Measurements from ENCODE around the gene TMEM151A.

TMEM151A gene

GRCh38 chr11:66284526-66285078 lies 7.1 kb upstream of the TMEM151A start:
- DNase-seq = no peak

GRCh38 chr11:66285250-66285947 lies 6.3 kb upstream of the TMEM151A start:
- no peak for DNase-seq

- no peak for DNase-seq
Observed at GRCh38 chr11:66286699-66287098, 5.0 kb upstream of the TMEM151A start.

DNA sequence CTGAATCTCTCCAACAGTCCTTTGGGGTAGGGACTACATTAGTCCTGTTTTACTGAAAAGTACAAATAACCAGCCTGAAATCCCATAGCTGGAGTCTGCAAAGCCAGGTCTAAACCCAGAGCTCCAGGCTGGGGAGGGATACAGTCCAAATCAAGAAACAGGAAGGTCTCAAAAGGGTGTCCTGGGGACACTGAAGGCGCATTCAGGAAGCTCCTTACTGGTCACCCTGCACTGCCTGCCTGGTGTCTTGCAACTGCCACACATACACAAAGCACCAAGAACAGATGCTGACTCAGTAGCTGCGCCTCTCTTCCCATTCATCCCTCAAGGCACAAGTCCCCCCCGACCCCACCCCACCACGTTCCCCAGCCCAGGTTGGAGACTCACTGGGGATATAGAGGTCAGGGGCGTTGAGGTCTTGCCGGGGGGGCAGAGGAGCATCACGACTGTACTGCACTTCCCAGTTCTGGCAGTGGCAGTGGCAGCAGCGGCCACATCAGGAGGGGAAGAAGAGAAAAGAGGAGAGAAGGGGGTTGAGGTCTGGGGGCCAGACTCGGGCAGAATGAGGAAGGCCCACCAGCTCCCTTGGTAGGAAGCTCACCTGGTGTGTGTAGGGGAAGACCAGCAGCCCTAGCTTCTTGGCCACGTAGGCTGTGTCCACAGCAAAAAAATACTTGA lies 4.3 kb upstream of the TMEM151A start:
- no peak for DNase-seq

GRCh38 chr11:66287889-66288670 lies 3.6 kb upstream of the TMEM151A start:
- no peak for DNase-seq

DNA sequence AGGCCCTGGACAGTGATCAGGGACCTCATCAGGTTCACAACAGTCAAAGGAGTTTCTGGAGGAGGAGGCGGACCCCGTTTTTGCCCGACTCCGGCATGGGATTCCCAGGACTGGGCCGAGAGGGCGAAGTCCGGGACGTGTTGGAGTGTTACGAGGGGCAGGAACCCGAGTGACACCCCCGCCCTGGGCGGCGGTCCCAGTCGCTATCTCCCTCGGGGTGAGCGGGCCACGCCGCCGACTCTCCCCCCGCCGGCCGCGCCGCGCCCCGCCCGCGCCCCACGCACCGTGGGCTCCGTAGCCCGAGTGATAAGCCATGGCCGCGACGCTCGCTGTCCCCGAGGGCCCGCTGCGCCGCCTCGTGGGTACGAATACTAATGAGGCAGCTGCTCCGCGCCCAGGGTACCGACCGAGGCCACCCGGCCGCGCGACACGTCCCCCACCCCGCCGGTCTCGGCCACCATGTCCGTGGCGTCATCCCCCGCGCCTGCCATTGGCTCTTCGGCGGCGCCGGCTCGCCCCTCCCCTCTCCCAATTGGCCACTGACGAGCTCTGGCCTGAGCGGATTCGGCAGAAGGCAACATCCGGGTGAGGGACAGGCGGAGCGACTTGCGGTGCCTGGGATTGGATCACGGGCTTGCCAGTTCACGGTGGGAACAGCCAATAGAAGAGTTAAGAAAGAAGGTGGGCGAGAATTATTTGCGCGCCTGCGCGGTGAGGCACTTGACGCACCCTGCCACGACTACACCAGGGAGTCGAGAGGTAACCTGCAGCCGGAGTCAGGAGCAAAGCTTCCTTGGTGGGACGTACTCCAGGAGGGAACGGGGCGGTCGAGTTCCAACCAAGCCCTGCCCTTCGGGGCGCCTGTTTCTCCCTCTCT lies 2.8 kb upstream of the TMEM151A start, which contains the start of gene YIF1A:
TSS of gene YIF1A (minus strand) at position 473 of the 877 bp plus-strand sequence. CDS start at position 315, 158 bp downstream.
- DNase-seq = peak; percentile 100

GRCh38 chr11:66289548-66290329 lies 2.0 kb upstream of the TMEM151A start:
- peak; percentile 74 to 79 for DNase-seq

DNA sequence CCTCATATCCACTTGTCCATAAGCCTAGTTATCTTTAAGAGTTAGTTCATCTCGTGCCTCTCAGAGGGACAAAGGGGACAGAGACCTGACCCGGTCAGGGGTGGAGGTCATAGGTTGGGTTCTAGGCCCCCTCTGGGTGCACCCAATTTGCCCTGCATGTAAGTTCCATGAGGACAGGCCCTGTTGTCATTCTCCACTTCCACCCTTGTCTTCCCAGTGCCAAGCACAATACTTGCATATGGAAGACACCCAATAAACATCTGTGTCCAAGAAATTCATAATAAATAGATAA lies 1.4 kb upstream of the TMEM151A start:
- no peak for DNase-seq

- no peak for DNase-seq
Observed at GRCh38 chr11:66291303-66291705, 390 bp upstream of the TMEM151A start.

GRCh38 chr11:66292543-66293332 lies 1.0 kb downstream of the TMEM151A start:
- DNase-seq = no peak

DNA sequence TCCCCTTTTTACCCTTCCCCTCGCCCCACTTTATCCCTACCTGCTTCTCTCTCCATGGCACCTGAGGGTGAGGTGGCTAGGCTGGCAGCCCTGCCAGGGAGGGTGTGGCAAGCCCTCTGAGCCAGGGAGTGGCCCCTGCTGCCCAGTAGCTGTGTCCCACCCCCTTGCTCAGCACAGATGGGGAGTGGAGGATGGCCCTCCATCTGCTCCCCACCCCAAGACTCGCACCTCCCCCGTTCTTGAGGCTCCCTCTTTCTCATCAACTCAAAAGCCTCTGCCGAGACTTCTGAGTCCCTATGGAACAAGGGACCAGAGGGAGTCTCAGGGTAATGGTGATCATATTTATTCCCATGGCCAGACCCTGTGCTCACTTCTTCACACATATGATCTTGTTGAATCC lies 1.7 kb downstream of the TMEM151A start:
- DNase-seq = no peak

- DNase-seq = no peak
Observed at GRCh38 chr11:66293777-66294625, 2.3 kb downstream of the TMEM151A start.

GRCh38 chr11:66294626-66295620 lies 3.2 kb downstream of the TMEM151A start:
- no peak for DNase-seq

DNA sequence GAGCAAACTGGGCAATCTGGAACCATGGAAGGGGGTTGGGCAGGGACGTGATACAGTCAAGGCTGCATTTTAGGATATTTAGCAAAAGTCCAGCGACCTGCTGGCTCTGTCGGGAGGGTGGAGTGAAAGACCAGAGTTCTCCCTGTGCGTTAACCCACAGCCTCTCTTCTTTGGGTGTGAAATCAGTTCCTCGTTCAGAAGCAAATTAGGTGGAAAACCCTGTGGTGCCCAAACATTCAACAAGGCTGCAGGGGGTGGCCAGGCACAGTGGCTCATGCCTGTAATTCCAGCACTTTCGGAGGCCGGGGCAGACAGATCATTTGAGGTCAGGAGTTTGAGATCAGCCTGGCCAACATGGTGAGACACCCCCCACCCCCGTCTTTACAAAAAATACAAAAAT lies 5.9 kb downstream of the TMEM151A start:
- DNase-seq = no peak

- DNase-seq = no peak
Observed at GRCh38 chr11:66299186-66299585, 7.5 kb downstream of the TMEM151A start.

DNA sequence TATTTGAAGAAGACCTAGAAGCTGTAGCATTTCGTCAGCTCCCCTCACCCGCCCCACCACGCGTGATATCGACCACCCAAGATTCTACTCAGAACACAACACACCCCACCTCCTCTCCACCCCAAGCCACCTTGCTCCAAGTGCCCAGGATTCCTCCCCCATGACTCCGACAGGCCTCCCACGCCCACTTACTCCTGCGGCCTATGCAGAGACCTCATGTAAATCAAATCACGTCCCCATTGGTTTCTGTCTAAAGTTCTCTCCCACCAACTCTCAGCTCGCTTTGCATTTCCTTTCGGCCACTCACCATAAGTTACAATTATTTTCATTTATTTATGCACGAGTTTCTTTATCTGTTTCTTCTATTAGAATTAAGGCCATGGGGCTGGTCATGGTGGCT lies 11.0 kb downstream of the TMEM151A start:
- no peak for DNase-seq

DNA sequence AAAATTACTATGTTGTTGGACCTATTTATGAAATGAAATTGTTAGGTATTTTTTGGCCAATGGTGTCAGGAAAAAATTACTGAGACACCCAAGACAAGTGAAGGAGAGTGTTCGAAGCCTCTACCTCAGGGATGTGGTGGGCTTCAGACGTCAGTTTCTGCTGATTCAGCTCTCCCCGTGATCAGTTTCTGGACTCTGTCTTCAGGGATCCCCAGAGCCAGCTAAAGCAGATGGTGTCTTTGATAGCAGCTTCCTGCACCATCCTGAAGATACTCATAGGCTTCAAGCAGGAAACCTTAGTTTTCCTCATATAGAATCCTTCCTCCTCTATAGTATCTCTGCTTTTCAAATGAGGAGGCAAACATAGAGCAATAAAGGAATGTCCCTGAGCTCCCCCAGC lies 17.8 kb downstream of the TMEM151A start:
- DNase-seq = no peak

- no peak for DNase-seq
Observed at GRCh38 chr11:66310324-66310723, 18.6 kb downstream of the TMEM151A start.

All from SHP77 (cell line).